Measurements from ENCODE around the gene RIMKLA. TPM values are rescaled to one million over a fixed set of nuclear protein-coding genes. Genes with fewer than 3 reads are reported as not detected.

RIMKLA gene
- total and polyA plus RNA-seq, 4 donors: 0.71 to 8.9 (median 1.4) TPM

DNA sequence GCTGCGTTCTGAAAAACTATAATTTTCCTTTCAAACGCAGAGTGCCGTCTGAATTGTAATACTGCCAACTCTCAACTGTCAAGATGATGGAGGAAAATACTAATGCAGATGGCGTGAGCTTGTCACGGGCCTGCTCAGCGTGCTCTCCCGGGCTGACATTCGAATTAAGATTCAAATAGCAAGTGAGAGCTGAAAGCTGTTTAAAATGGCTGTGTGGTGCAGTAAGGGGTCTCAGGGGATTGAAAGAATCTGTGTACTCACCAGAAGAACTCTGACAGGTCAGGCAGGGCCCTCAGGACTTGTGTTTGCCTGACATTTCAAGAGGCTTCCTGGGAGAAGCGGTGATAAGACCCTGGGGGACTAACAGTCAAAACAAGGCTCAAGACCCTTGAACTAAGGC, 42.1 kb downstream of the RIMKLA start:
- Histone ChIP-seq H3K4me3 (no peak overlapping the region), H3K27me3 (ENCODE audit: control insufficient read depth in 3 of 3, insufficient read depth in 3 of 3, low read length in 2 of 3) (no peaks in the 10 kb centered on the region), H3K4me1 (ENCODE audit: control insufficient read depth in 5 of 5, insufficient read depth in 5 of 5, low read length in 5 of 5) (peaks cover 0 to 31% (median 27%) of the 10 kb centered on the region in 5 donors), H3K9me3 (ENCODE audit: control insufficient read depth in 4 of 4, insufficient read depth in 3 of 4, low read length in 3 of 4) (no peaks in the 10 kb centered on the region), H3K36me3 (ENCODE audit: control insufficient read depth in 4 of 4, insufficient read depth in 4 of 4, low read length in 4 of 4) (no peaks in the 10 kb centered on the region), H3K9ac (ENCODE audit: insufficient read depth in 1 of 2, low read length in 2 of 2) (no peak overlapping the region), H3K27ac (ENCODE audit: low read depth in 1 of 2, low read length in 1 of 2) (no peak overlapping the region)
- no peak for DNase-seq
- WGBS, 2 donors: 68 to 75% methylated on average over 9 of the region's 9 CpGs
- ATAC-seq (ENCODE audit: insufficient read depth, low FRiP score): no peak
- TF ChIP-seq CTCF (IDR thresholded peaks at IDR 0.05; ENCODE audit: control extremely low read depth, extremely low read depth): no peak

DNA sequence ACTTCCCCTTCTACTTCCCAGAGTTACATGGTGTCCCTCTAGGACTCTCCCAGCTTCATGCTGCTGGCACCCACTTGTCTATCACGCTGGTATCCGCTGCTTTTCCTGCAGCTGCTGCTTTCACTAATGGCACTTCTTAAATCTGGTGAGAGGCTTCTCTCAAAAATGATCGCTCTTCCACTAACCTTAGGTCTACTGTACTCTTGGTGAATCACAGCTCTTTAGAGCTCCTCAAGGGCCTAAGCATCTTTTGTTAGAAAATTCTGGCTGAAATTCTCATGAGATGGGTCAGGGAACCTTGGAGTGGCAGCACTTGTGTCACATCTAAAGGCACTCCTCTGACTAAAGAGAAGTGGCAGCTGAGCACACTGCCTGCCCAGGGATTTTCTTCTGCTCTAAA, 43.1 kb downstream of the RIMKLA start:
- TF ChIP-seq CTCF (IDR thresholded peaks at IDR 0.05; ENCODE audit: control extremely low read depth, extremely low read depth): no peak
- no peak overlapping the region for H3K4me3 ChIP-seq
- no peaks in the 10 kb centered on the region for H3K36me3 ChIP-seq (ENCODE audit: control insufficient read depth in 4 of 4, insufficient read depth in 4 of 4, low read length in 4 of 4)
- no peak for DNase-seq
- peaks cover 0 to 31% (median 27%) of the 10 kb centered on the region in 5 donors for H3K4me1 ChIP-seq (ENCODE audit: control insufficient read depth in 5 of 5, insufficient read depth in 5 of 5, low read length in 5 of 5)
- no peaks in the 10 kb centered on the region for H3K9me3 ChIP-seq (ENCODE audit: control insufficient read depth in 4 of 4, insufficient read depth in 3 of 4, low read length in 3 of 4)
- no peaks in the 10 kb centered on the region for H3K27me3 ChIP-seq (ENCODE audit: control insufficient read depth in 3 of 3, insufficient read depth in 3 of 3, low read length in 2 of 3)
- H3K27ac ChIP-seq (ENCODE audit: low read depth in 1 of 2, low read length in 1 of 2): no peak overlapping the region
- 85 to 89% methylated on average over 3 of the region's 3 CpGs for WGBS, 2 donors
- no peak for ATAC-seq (ENCODE audit: insufficient read depth, low FRiP score)
- no peak overlapping the region for H3K9ac ChIP-seq (ENCODE audit: insufficient read depth in 1 of 2, low read length in 2 of 2)

GRCh38 chr1:42424201-42424600, 43.6 kb downstream of the RIMKLA start:
- Histone ChIP-seq H3K4me3 (no peak overlapping the region), H3K4me1 (ENCODE audit: control insufficient read depth in 5 of 5, insufficient read depth in 5 of 5, low read length in 5 of 5) (peaks cover 0 to 30% (median 27%) of the 10 kb centered on the region in 5 donors), H3K27ac (ENCODE audit: low read depth in 1 of 2, low read length in 1 of 2) (no peak overlapping the region), H3K27me3 (ENCODE audit: control insufficient read depth in 3 of 3, insufficient read depth in 3 of 3, low read length in 2 of 3) (no peaks in the 10 kb centered on the region), H3K36me3 (ENCODE audit: control insufficient read depth in 4 of 4, insufficient read depth in 4 of 4, low read length in 4 of 4) (no peaks in the 10 kb centered on the region), H3K9ac (ENCODE audit: insufficient read depth in 1 of 2, low read length in 2 of 2) (no peak overlapping the region), H3K9me3 (ENCODE audit: control insufficient read depth in 4 of 4, insufficient read depth in 3 of 4, low read length in 3 of 4) (no peaks in the 10 kb centered on the region)
- WGBS, 2 donors: 91 to 92% methylated on average over 4 of the region's 4 CpGs
- ATAC-seq (ENCODE audit: insufficient read depth, low FRiP score) (no peak), DNase-seq (no peak)
- no peak for TF ChIP-seq CTCF (IDR thresholded peaks at IDR 0.05; ENCODE audit: control extremely low read depth, extremely low read depth)

DNA sequence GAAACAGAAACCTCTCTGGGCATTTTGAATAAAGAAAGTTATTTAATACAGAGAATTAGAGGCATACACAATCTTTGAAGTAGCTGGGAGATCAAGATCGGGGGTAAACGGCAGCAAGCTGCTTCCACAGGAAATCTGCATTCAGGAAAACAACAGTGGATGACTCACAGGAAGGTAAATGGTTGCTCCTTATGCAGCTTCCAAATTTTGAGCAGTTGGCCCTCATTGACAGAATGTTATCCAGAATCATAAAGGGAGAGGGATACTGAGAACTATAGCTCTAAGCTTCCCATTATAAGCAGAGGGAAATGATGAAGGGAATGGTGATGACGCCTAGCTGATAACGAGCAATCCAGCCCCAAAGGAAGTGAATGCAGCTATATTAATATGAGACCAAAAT, 46.6 kb downstream of the RIMKLA start:
- TF ChIP-seq CTCF (IDR thresholded peaks at IDR 0.05; ENCODE audit: control extremely low read depth, extremely low read depth): no peak
- Histone ChIP-seq H3K9ac (ENCODE audit: insufficient read depth in 1 of 2, low read length in 2 of 2) (no peak overlapping the region), H3K9me3 (ENCODE audit: control insufficient read depth in 4 of 4, insufficient read depth in 3 of 4, low read length in 3 of 4) (no peaks in the 10 kb centered on the region), H3K4me1 (ENCODE audit: control insufficient read depth in 5 of 5, insufficient read depth in 5 of 5, low read length in 5 of 5) (peaks cover 0 to 3% (median 0%) of the 10 kb centered on the region in 5 donors), H3K4me3 (no peak overlapping the region), H3K36me3 (ENCODE audit: control insufficient read depth in 4 of 4, insufficient read depth in 4 of 4, low read length in 4 of 4) (no peaks in the 10 kb centered on the region), H3K27me3 (ENCODE audit: control insufficient read depth in 3 of 3, insufficient read depth in 3 of 3, low read length in 2 of 3) (no peaks in the 10 kb centered on the region), H3K27ac (ENCODE audit: low read depth in 1 of 2, low read length in 1 of 2) (no peak overlapping the region)
- ATAC-seq (ENCODE audit: insufficient read depth, low FRiP score): no peak
- 66 to 68% methylated on average over 4 of the region's 4 CpGs for WGBS, 2 donors
- no peak for DNase-seq

Measured in lung (tissue), 12 donors.